Mesendoderm (in vitro differentiated cells): ENCODE data around the gene GPRC5B.

ENCODE experiments used
- DNase-seq: peaks from one replicate; pipeline ENCODE4 v3.0.0; 2013
- H2AK5ac ChIP-seq: 2 replicates; pipeline ENCODE4 v1.6.1; 2013; ENCODE audit warnings: low read length, inconsistent platforms
- H2BK120ac ChIP-seq: 2 replicates; pipeline ENCODE4 v1.6.1; 2013; ENCODE audit warnings: low read depth, mild to moderate bottlenecking, low read length, moderate library complexity, mixed read lengths
- H2BK15ac ChIP-seq: replicated peaks from 2 replicates; pipeline ENCODE4 v1.6.1; 2013; ENCODE audit warnings: low read depth, mild to moderate bottlenecking, moderate library complexity
- H2BK5ac ChIP-seq: 2 replicates; pipeline ENCODE4 v1.6.1; 2013; ENCODE audit warnings: low read length, inconsistent platforms
- H3K18ac ChIP-seq: 2 replicates; pipeline ENCODE4 v1.6.1; 2013; ENCODE audit warnings: mild to moderate bottlenecking, low read length, mixed read lengths
- H3K23ac ChIP-seq: one replicate; pipeline ENCODE4 v1.6.1; 2013; ENCODE audit warnings: low read length
- H3K27ac ChIP-seq: 2 replicates; pipeline ENCODE4 v1.5.1; 2013; ENCODE audit warnings: low read depth, mild to moderate bottlenecking, inconsistent platforms, low read length, moderate library complexity
- H3K27me3 ChIP-seq: 2 replicates; pipeline ENCODE4 v1.6.1; 2013; ENCODE audit warnings: low read length, control low read depth, mild to moderate bottlenecking, inconsistent platforms; ENCODE audit not compliant: insufficient read depth, poor library complexity
- H3K36me3 ChIP-seq: 2 replicates; pipeline ENCODE4 v1.6.1; 2013; ENCODE audit warnings: low read length, inconsistent platforms; ENCODE audit not compliant: control insufficient read depth, insufficient read depth
- H3K4ac ChIP-seq: one replicate; pipeline ENCODE4 v1.6.1; 2013; ENCODE audit warnings: low read depth, mild to moderate bottlenecking, low read length, moderate library complexity
- H3K4me1 ChIP-seq: 2 replicates; pipeline ENCODE4 v1.6.1; 2013; ENCODE audit warnings: low read depth, low read length, inconsistent platforms; ENCODE audit not compliant: control insufficient read depth
- H3K4me2 ChIP-seq: 2 replicates; pipeline ENCODE4 v1.6.1; 2013; ENCODE audit warnings: low read length
- H3K4me3 ChIP-seq: 2 replicates; pipeline ENCODE4 v1.5.1; 2013; ENCODE audit warnings: mild to moderate bottlenecking, low read length
- H3K56ac ChIP-seq: one replicate; pipeline ENCODE4 v1.6.1; 2013; ENCODE audit warnings: low read length
- H3K79me1 ChIP-seq: 2 replicates; pipeline ENCODE4 v1.6.1; 2013; ENCODE audit warnings: low read length, inconsistent platforms
- H3K79me2 ChIP-seq: 2 replicates; pipeline ENCODE4 v1.6.1; 2013; ENCODE audit warnings: mild to moderate bottlenecking, low read length; ENCODE audit not compliant: control insufficient read depth, insufficient read depth
- H3K9ac ChIP-seq: 2 replicates; pipeline ENCODE4 v1.6.1; 2013; ENCODE audit warnings: low read length, inconsistent platforms
- H4K5ac ChIP-seq: one replicate; pipeline ENCODE4 v1.6.1; 2013; ENCODE audit warnings: low read length
- H4K8ac ChIP-seq: one replicate; pipeline ENCODE4 v1.6.1; 2013; ENCODE audit warnings: low read depth, mild to moderate bottlenecking, control low read depth, low read length, moderate library complexity
- WGBS: extraction: QIAGEN DNeasy Blood & Tissue Kit; methylation state at CpG from one replicate; pipeline ENCODE4 v1.1.7; 2013; ENCODE audit warnings: low lambda C conversion rate, missing lambda C conversion rate; ENCODE audit not compliant: insufficient coverage; ENCODE audit errors: extremely low coverage; 5-methylcytosine and 5-hydroxymethylcytosine counted together

GPRC5B gene

GRCh38 chr16:19883966-19884485, 622 bp downstream of the GPRC5B start:
- no CpG with 5 or more reads among the region's 24 CpGs for WGBS
- H3K56ac ChIP-seq, result peak overlapping the region; percentile 89
- H3K79me2 ChIP-seq, result peaks cover 13% of the 10 kb centered on the region
- no peak overlapping the region for H4K8ac ChIP-seq
- peak; percentile 47 for DNase-seq
- H3K4ac ChIP-seq, result peak overlapping the region; percentile 70
- peak overlapping the region; percentile 90 for H3K18ac ChIP-seq
- no peaks in the 10 kb centered on the region for H3K27me3 ChIP-seq
- H2BK120ac ChIP-seq, result peak overlapping the region; percentile 18
- peak overlapping the region; percentile 56 for H2BK5ac ChIP-seq
- H3K4me1 ChIP-seq, result peaks cover 5% of the 10 kb centered on the region
- H3K4me2 ChIP-seq, result peak overlapping the region; percentile 88
- H3K23ac ChIP-seq, result peak overlapping the region; percentile 95
- H3K4me3 ChIP-seq, result peak overlapping the region; percentile 63
- H3K36me3 ChIP-seq, result no peaks in the 10 kb centered on the region
- no peak overlapping the region for H4K5ac ChIP-seq
- peaks cover 8% of the 10 kb centered on the region for H3K79me1 ChIP-seq
- no peak overlapping the region for H2BK15ac ChIP-seq
- peak overlapping the region; percentile 85 for H3K27ac ChIP-seq
- peak overlapping the region; percentile 87 for H3K9ac ChIP-seq
- no peak overlapping the region for H2AK5ac ChIP-seq

GRCh38 chr16:19883296-19883965, 1.2 kb downstream of the GPRC5B start:
- Histone ChIP-seq H3K79me2 (peaks cover 19% of the 10 kb centered on the region), H2BK15ac (no peak overlapping the region), H4K8ac (no peak overlapping the region), H4K5ac (no peak overlapping the region), H3K9ac (peak overlapping the region; percentile 87), H3K36me3 (no peaks in the 10 kb centered on the region), H3K56ac (peak overlapping the region; percentile 89), H2BK5ac (peak overlapping the region; percentile 56), H3K18ac (peak overlapping the region; percentile 90), H3K27me3 (no peaks in the 10 kb centered on the region), H3K4ac (peak overlapping the region; percentile 89), H3K4me2 (peak overlapping the region; percentile 88), H3K79me1 (peaks cover 8% of the 10 kb centered on the region), H3K23ac (peak overlapping the region; percentile 95), H2BK120ac (peak overlapping the region; percentile 18), H2AK5ac (no peak overlapping the region), H3K27ac (peak overlapping the region; percentile 85), H3K4me3 (peak overlapping the region; percentile 49), H3K4me1 (peaks cover 5% of the 10 kb centered on the region)
- WGBS, result no CpG with 5 or more reads among the region's 35 CpGs
- peak; percentile 93 for DNase-seq

- Histone ChIP-seq H2BK120ac (no peak overlapping the region), H3K23ac (no peak overlapping the region), H3K79me1 (peaks cover 9% of the 10 kb centered on the region), H2BK5ac (peak overlapping the region; percentile 17), H4K8ac (no peak overlapping the region), H3K4me2 (peak overlapping the region; percentile 88), H3K4ac (peak overlapping the region; percentile 6), H3K4me3 (peak overlapping the region; percentile 24), H2AK5ac (no peak overlapping the region), H2BK15ac (no peak overlapping the region), H3K4me1 (peaks cover 5% of the 10 kb centered on the region), H4K5ac (no peak overlapping the region), H3K36me3 (no peaks in the 10 kb centered on the region), H3K9ac (peak overlapping the region; percentile 87), H3K79me2 (peaks cover 22% of the 10 kb centered on the region), H3K27me3 (no peaks in the 10 kb centered on the region), H3K18ac (peak overlapping the region; percentile 90), H3K56ac (peak overlapping the region; percentile 89), H3K27ac (peak overlapping the region; percentile 13)
- DNase-seq, result peak; percentile 62
- no CpG with 5 or more reads among the region's 3 CpGs for WGBS
Observed at GRCh38 chr16:19882646-19883045, 2.0 kb downstream of the GPRC5B start.

- H3K4me3 ChIP-seq, result no peak overlapping the region
- H3K18ac ChIP-seq, result peak overlapping the region; percentile 63
- peaks cover 26% of the 10 kb centered on the region for H3K79me2 ChIP-seq
- H3K36me3 ChIP-seq, result no peaks in the 10 kb centered on the region
- peak; percentile 71 for DNase-seq
- H2AK5ac ChIP-seq, result no peak overlapping the region
- no peak overlapping the region for H4K5ac ChIP-seq
- H3K4me2 ChIP-seq, result peak overlapping the region; percentile 88
- no peak overlapping the region for H3K23ac ChIP-seq
- peak overlapping the region; percentile 6 for H3K4ac ChIP-seq
- no CpG with 5 or more reads among the region's 9 CpGs for WGBS
- H2BK15ac ChIP-seq, result no peak overlapping the region
- H3K79me1 ChIP-seq, result peaks cover 11% of the 10 kb centered on the region
- peak overlapping the region; percentile 87 for H3K9ac ChIP-seq
- H3K56ac ChIP-seq, result peak overlapping the region; percentile 89
- H3K27ac ChIP-seq, result peak overlapping the region; percentile 13
- no peak overlapping the region for H4K8ac ChIP-seq
- no peaks in the 10 kb centered on the region for H3K27me3 ChIP-seq
- H3K4me1 ChIP-seq, result peaks cover 5% of the 10 kb centered on the region
- no peak overlapping the region for H2BK5ac ChIP-seq
- no peak overlapping the region for H2BK120ac ChIP-seq
Observed at GRCh38 chr16:19882186-19882585, 2.5 kb downstream of the GPRC5B start.

GRCh38 chr16:19881783-19882182, 2.9 kb downstream of the GPRC5B start:
- peak overlapping the region; percentile 89 for H3K56ac ChIP-seq
- H3K79me1 ChIP-seq, result peaks cover 13% of the 10 kb centered on the region
- H3K18ac ChIP-seq, result no peak overlapping the region
- H3K4me3 ChIP-seq, result no peak overlapping the region
- H3K23ac ChIP-seq, result no peak overlapping the region
- peaks cover 28% of the 10 kb centered on the region for H3K79me2 ChIP-seq
- H3K27ac ChIP-seq, result peak overlapping the region; percentile 7
- peak overlapping the region; percentile 10 for H3K9ac ChIP-seq
- no CpG with 5 or more reads among the region's 6 CpGs for WGBS
- no peak overlapping the region for H2BK120ac ChIP-seq
- peak overlapping the region; percentile 88 for H3K4me2 ChIP-seq
- no peak overlapping the region for H4K8ac ChIP-seq
- no peak overlapping the region for H4K5ac ChIP-seq
- DNase-seq, result no peak
- H3K27me3 ChIP-seq, result no peaks in the 10 kb centered on the region
- no peak overlapping the region for H2BK15ac ChIP-seq
- no peak overlapping the region for H3K4ac ChIP-seq
- H2BK5ac ChIP-seq, result no peak overlapping the region
- no peaks in the 10 kb centered on the region for H3K36me3 ChIP-seq
- H3K4me1 ChIP-seq, result peaks cover 5% of the 10 kb centered on the region
- no peak overlapping the region for H2AK5ac ChIP-seq
